Left forelimb (tissue), 1 donor: ENCODE measurements around the gene IP6K1.
A peak's percentile ranks its signal among the peaks of the same experiment; 100 is the strongest.
"Not testable (repeated sequence)": the region's sequence is repeated elsewhere in the genome, so short reads cannot be mapped to it uniquely, and the experiment has no call there.

Experiments
- DNase-seq: peaks from one replicate; pipeline ENCODE4 v3.0.0-alpha.2; 2018; ENCODE audit warnings: low spot score

The IP6K1 gene

DNA sequence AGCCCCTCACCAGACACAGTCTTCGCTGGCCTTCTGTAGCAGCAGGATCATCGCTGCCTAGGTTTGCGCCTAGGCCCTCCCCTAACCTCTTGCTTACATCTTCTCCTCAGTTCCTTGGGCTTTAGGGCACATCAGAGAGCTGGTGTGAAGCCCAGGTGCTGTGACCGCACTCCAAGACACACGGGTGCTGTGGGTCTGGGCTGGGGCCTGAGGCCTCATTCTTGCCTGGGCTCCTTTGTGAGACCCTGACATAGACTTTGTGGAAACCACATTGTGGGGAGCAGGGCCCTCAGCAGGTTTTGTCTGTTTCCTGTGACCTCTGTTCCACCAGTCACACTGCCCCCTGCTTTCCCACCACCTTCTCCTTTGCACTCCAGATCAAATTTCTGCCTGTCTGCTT is 74.9 kb downstream of the IP6K1 start:
- DNase-seq: peak; percentile 45

DNA sequence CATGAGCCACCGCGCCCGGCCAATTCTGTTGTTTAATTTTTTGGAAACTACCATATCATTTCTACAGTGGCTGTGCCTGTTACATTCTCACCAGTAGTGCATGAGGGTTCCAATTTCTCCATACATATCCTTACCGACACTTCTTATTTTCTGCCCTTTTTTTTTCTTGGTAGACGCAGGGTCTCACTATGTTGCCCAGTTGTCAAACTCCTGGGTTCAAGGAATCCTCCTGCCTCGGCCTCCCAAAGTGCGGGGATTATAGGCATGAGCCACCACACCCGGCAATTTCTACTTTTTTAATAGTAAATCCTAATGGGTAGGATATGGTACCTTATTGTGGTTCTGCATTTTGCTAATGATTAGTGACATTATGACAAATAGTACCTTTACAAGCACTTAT is 76.5 kb downstream of the IP6K1 start:
- no peak for DNase-seq

DNA sequence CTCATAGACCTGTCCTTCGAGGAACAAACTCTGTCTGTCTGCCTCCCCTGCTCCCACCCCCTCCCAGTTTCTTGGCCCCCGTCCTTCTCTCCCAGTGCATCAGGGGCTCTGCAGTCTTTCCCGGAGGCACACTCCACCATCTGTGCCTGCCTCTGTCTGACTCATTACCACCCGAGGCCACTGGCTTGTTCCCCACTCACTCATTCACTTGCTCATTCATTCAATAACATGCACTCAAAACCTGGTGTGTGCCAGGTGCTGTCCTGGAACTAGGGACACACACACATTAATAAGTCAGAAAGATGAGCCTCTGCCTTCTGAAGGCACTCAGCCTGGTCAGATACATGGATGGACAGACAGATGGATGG is 79.2 kb downstream of the IP6K1 start:
- no peak for DNase-seq

DNA sequence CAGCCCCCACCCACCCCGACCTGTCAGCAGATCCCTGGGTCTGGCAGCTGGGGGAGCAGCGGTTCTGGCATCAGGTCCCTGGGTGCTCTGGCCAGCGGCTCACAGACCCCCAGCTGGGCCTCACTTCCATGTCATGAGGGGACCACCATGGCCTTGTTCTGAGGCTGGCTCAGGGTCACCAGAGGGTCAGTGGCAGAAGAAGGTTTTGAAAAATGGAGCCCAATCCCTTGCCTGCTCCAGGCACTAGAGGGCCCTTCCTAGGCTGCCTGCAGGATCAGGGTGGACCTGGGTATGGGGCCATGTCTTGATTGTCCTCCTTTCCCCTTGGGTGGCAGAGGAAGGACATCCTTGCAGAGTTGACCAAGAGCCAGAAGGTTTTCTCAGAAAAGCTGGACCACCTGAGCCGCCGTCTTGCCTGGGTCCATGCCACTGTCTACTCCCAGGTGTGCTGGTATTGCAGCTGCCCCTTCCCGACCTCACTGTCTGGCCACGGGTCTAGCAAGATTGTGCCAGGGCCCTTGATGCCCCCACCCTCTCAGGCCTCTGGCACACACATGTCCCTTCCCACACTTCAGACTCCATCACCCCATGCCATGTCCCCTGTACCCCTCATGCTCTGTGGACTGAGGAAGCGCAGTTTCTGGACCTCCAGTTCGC is 79.8 kb downstream of the IP6K1 start:
- DNase-seq: no peak

DNA sequence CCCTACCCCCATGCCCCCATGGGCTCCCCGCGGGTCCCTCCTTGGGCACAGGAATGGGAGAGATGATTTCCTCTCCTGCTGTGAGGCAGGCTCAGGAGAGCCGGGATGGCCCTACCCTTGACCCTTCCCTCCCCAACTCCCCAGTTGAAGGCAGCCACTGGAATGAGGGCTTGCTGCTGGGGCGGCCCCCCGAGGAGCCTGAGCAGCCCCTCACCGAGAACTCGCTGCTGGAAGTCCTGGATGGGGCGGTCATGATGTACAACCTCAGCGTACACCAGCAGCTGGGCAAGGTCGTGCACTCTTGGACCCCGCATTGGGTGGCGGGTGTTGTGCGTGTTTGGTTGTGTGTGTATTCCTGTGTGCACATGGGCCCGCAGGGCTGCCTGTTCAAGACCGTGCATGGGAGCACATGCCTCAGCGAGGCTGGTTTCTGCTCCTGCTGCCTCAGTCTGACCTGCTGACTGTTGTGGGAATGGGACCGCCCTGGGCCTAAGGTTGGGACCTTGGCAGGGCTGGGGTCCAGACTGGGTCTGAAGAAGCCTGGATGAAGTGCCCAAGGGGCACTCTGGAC is 80.9 kb downstream of the IP6K1 start:
- no peak for DNase-seq

DNA sequence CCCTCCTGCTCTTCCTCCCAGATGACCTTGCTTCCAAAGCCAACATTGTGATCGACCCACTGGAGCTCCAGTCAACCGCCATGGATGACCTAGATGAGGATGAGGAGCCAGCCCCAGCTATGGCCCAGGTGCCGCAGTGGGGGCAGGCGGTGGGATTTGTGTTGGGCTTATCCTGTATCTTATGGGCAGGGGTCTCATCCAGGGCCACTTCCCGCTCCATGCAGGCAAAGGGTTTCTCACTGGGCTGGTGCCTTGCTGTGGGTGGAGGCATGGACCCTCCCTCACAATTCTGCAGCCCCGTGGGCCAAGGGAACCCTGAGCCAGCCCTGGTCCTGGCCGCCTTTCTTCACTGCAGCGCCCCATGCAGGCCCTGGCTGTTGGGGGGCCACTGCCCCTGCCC is 81.7 kb downstream of the IP6K1 start:
- DNase-seq: no peak

DNA sequence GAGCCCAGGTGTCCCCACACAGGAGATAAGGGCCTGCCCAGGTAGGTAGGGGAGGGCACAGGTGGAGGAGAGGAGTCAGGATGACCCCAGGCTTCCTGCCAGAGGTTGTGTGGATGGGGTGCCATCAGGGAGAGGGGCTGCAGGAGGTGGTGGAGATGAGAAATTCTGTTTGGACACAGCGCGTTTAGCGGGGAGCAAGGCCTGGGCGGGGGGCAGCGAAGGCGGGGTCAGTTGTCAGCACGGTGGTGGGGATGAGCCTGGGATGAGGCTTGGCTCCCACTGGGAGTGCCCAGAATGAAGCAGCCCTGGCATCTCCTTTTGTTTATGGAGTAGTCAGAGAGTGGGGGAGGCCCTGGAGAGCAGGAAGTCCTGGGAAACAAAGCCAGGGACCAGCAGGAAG is 82.4 kb downstream of the IP6K1 start:
- no peak for DNase-seq

DNA sequence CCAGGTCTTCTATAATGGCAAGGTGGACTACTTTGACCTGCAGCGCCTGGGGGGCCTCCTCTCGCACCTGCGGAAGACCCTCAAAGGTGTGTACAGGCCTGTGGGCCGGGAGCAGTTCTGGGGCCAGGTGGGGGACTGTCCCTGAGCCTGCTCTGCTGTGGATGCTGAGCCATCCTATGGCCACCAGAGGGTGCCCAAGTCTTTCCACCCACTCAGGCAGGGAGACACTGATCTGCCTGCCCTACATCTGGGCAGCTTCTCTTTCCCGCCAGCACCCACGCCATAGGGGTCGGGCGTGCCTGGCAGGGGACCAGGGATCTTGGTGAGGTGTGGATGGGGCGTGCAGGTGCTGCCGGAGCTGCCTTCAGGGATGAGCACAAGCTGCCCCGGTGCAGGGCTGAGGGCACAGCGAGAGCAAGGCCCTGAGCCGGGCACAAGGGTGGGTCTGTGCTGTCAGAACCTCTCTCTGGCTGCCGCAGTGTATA is 82.9 kb downstream of the IP6K1 start:
- no peak for DNase-seq

DNA sequence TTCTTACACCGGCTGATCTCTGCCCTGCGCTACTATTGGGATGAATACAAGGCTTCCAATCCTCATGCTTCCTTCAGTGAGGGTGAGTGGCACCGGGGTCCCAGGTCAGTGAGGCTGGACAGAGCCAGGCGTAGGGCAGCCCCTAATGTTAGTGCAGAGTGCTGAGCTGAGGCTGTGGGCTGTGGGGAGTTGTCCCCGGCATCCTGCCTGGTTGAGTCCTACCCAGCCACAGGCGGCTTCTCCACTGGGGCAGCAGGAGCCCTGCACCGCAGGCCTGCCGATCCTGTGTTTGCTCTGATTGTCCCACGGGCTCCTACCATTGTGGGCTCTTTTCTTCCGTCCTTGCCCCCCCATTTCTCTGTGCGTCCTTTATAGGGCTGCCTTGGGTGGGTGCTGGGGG is 83.7 kb downstream of the IP6K1 start:
- no peak for DNase-seq

DNA sequence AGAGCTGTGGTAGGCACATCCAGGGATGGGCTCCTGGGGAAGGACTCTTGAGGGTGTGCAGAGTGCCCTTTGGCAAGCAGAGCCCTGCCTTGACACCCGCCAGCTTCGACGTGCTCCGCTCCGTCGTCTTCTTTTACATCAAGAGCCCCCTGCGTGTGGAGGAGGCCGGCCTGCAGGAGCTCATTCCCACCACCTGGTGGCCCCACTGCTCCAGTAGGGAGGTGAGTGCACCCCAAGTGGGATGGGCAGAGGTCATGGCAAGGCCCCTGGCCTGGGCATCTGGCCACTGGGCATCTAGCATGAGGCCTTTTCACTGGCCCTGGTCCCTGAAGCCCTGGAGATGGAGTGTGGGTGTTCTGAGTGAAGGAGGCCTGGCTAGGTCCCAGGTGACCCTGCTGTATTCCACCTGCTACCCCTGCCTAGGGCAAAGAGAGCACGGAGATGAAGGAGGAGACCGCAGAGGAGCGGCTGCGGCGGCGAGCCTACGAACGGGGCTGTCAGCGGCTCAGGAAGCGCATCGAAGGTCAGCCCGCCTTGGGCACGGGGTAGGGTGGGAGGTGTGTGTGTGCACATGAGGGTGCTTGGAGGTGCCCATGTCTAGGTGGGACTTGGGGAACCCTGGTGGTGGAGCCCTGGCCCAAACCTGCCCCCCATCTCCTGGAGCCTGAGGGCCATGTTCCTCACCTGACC is 84.8 kb downstream of the IP6K1 start:
- DNase-seq: no peak

DNA sequence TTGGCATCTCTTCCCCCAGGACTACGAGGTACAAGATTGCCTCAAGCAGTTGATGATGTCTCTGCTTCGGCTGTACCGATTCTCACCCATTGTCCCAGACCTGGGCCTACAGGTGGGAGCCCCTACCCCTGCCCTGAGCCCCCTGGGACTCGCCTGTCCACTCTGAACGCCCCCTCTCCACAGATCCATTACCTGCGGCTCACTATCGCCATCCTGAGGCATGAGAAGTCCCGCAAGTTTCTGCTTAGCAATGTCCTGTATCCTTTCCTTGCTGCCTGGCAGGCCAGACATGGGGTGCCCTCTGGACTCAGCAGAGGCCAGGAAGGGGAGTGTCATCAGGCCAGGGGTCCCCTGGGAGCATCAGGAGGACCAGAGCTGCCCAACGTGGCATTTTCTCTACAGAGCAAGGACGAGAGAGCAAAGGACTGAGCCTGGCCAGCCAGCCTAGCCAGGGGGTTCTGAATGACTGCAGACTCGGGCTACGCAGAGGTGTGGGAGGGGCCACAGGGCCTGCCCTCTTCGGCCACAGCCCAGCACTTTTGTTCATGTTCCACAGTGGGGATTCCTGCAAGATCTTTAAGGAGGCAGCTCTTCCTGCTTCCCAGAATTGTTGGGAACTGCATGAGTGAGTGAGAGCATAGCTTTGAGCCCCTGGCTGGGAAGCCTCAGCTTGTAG is 85.8 kb downstream of the IP6K1 start:
- DNase-seq: no peak

DNA sequence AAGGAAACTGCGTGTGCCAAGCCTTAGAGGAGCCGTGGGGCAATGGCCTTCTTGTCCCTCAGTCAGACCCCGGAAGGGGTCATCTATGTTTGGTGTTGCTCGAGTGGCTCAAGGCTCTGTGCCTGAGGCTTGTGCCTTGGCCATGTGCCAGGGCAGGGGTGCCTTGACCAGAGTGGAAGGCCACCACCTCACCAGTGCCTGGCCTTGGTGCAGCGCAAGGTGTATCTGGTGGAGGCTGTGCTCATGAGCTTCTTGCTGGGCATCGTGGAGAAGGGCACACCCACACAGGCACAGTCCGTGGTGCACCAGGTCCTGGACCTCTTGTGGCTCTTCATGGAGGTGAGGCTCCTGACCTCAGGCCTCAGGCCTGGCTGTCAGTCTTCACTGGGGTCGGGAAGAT is 86.3 kb downstream of the IP6K1 start:
- no peak for DNase-seq

DNA sequence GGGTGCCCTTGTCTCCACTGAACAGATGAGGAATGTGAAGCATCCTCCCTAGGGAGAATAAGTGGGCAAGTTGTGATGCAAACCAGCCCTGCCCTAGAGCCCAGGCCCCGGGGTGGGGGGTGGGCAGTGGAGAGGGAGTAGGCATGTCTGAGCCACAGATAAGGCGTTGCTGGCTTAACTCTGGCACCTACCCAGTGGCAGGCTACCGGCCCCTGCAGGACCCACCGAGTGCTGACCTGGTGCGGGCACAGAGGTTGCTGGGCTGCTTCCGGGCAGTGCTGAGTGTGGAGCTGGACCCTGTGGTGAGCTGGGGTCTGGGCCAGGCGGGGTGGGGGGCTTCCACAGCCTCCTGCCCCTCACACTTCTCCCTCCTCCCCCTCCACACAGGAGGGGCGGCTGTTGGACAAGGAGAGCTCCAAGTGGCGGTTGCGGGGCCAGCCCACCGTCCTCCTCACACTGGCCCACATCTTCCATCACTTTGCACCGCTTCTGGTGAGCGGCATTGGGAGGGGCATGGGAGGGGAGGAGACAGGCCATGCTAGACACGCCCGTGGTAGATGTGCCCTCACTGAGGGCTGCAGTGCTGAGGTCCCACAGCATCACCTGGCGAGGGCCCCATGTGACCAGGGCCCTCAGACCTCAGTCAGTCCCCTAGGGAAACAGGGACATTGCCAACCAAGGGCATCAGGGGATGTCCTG is 86.9 kb downstream of the IP6K1 start:
- no peak for DNase-seq

DNA sequence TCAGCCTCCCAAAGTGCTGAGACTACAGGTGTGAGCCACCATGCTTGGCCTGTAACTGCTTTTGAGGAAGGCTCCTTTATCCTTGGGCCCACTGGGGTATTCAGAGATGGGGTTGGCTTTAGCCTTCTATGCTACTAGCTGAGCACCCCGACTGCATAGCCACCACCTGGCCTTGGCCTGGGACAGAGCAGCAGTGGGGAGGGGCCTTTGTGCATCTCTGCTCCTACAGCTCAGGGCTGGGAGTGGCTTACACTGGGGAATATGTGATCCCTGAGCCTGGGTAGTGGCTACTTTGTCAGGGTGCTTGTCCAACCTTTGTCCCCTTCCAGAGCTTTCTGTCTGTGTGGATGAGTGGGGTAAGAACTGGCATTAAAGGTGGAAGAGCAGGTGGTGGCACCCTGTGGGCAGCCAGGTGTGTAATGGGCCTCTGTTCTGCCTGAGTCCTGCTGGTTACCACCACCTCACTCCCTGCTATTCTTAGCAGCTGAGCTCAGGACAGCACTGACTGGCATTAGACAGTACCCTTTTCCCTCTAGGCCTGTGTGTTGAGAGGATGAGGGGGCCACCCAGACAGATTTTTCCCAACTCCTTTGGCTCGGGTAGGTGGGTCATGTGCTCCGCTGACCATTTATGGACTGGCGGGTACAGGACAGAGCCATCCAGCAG is 90.9 kb downstream of the IP6K1 start:
- not testable (repeated sequence) for DNase-seq

DNA sequence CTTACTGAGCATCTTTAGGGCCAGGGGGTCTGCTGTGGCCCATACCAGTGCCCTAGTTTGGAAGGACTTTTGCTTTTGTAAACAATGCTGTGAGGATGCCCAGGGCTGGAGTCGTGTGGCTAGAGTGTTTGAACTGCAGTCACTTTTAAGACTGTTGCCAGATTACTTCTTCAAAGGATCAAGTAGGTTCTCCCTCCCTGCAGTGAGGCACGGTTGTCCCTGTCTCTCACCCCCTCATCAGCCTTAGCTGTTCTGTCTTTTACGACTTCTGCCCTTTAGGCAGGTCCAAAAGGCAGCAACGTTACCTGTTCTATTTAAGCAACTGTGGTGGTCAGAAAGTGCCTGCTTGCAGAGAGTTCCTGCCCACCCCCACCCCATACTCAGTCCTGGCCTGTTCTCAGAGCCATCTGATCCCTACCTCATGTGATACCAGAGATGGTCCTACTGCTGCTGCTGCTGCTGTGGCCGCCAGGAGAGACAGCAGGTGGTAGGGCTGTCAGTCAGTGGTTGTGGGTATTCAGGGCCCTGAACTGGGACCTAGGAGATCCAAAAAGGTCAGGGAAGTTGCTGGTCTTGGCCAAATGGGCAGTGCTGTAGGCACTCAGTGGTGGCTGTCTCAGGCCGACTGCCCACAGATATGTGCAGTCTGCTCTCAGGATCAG is 91.8 kb downstream of the IP6K1 start:
- not testable (repeated sequence) for DNase-seq

DNA sequence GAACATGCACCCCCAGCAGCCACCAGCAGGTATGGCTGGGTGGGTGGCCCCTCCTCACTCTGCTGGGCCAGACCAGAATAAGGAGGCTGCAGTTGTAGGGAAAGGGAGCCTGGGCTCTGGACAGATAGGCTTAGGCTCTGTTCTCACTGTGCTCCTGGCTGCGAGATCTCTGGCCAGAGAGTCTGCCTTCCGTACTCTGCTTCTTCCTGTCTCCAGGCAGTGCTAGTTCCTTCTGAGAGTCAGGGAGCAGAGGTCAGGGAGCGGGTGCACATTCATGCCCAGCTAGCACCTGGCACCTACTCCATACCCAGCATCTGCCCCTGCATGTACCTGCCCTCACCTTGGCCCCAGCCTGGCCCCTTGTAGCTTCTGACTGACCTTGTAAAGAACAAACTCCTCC is 94.9 kb downstream of the IP6K1 start:
- not testable (repeated sequence) for DNase-seq

DNA sequence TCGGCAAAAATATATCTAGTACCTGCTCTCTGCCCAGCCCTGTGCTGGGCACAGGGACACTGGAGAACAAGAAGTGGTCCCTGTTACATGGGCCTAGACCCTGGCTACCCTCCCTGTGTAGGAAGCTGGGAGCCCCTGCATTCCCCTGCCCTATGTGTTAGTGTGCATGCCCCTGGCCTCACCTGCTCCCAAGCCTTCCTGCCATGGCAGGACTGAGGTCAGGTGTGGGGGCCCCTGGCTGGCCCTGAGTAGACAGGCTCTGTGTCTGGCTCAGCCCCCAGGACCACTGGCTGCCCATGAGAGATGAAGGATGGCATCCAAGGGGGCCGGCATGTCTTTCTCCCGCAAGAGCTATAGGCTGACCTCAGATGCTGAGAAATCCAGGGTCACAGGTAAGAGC is 95.5 kb downstream of the IP6K1 start:
- DNase-seq: not testable (repeated sequence)

DNA sequence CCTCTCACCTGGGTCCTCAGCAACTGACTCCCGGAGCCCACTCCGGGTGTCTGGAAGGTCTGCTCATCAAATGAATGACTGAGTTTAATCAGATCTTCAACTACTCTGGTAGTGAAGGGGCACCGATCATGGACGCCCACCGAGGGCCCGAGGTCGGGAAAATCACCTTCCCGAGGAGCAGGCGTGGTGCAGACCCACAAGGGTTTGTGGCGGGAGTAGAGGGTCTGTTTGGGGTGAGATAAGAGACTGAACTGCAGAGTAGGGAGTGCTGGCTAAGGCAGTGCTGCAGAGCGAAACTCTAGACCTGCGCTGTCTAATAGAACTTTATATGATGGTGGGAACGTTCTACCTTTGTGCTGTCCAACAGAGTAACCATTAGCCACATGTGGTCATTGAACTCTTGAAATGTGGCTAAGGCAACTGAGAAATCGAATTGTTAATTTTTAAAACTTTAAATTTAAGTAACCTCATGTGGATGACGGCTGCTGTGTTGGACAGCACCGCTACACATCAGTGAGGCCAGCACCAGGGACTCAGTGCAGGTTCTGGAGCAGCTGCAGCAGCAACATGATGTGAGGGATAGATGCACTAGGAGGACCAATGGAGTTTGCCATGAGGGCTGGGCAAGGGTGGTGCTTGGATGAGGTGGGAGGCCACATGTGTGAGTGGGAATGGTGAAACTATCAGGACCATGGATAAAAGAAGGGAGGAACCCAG is 96.3 kb downstream of the IP6K1 start:
- not testable (repeated sequence) for DNase-seq

DNA sequence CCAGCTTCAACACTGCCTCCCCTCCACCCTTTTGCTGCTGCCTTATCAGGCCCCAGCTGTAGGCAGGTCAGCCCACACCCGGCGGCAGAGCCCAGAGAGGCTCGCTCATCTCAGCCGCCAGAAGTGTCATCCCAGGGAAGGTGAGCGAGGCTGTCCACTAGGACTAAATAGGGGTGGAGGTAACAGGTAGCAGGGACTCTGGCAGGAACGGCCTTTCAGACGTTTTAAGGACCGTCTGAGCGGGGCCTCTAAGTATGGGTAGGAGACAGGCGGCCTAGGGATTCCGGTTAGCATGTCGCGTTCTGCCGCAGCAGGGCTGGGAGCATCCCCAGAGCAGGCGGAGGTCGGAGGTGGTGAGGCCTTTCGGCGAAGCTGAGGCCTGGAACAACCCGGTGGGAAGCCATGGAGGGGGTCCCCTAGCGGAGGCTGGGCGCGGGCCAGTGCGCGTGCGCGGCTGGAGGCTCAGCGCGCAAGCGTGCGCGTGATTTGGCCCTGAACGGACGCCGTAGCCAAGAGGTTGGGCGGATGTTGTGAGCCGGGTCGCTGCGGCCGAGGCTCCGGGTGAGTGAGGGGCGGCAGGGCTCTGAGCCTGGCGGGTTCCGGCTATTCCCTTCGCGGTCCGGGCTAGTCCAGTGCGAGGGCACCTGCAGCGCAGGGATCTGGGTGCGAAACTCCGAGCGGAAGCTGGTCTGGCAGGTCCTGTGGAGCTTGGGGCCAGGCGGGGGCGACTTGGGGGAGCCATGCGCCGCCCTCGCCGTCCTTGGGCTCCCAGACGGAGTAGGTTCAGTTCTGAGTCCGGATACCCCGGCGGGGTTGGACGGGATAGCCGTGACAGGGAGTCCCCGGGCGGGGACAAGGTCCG is 97.1 kb downstream of the IP6K1 start, which contains the start of the genes MST1 and RNF123:
MST1 (minus strand) TSS at position 429 of the 862 bp plus-strand sequence. CDS start 783 bp downstream, outside the sequence.
RNF123 (plus strand) TSS at position 512 of the 862 bp plus-strand sequence. CDS start 1,609 bp downstream, outside the sequence.
- DNase-seq: peak; percentile 96
